Coronary artery (tissue), 2 donors: ENCODE results near the gene DTL.
A peak's percentile ranks its signal among the peaks of the same experiment; 100 is the strongest.
"Not testable (repeated sequence)": the region's sequence is repeated elsewhere in the genome, so short reads cannot be mapped to it uniquely, and the experiment has no call there.

Experiments
- DNase-seq: peaks from one replicate; pipeline ENCODE4 v3.0.0-alpha.2; 2017; ENCODE audit warnings: low spot score
- H3K27ac ChIP-seq, 2 donors: fragments of 200-600 bp; sonication (generic); one replicate each; pipeline ENCODE4 v1.5.1; 2016 to 2019
- H3K4me3 ChIP-seq: fragments of 200-600 bp; sonication (generic); 2 replicates; pipeline ENCODE4 v1.5.1; 2016; ENCODE audit warnings: mild to moderate bottlenecking, moderate library complexity
- TF ChIP-seq, protein P1 (sequence below): fragments of 200-600 bp; sonication (generic); IDR thresholded peaks from one replicate; pipeline ENCODE4 v1.5.1; 2019; ENCODE audit warnings: antibody characterized with exemption

The DTL gene, protein sequence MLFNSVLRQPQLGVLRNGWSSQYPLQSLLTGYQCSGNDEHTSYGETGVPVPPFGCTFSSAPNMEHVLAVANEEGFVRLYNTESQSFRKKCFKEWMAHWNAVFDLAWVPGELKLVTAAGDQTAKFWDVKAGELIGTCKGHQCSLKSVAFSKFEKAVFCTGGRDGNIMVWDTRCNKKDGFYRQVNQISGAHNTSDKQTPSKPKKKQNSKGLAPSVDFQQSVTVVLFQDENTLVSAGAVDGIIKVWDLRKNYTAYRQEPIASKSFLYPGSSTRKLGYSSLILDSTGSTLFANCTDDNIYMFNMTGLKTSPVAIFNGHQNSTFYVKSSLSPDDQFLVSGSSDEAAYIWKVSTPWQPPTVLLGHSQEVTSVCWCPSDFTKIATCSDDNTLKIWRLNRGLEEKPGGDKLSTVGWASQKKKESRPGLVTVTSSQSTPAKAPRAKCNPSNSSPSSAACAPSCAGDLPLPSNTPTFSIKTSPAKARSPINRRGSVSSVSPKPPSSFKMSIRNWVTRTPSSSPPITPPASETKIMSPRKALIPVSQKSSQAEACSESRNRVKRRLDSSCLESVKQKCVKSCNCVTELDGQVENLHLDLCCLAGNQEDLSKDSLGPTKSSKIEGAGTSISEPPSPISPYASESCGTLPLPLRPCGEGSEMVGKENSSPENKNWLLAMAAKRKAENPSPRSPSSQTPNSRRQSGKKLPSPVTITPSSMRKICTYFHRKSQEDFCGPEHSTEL

GRCh38 chr1:212035123-212035834 is at the start of gene DTL, which contains the start of gene INTS7:
Gene DTL, plus strand, starts transcription at chr1:212035748. Its CDS starts 143 bp downstream, at chr1:212035891.
Gene INTS7, minus strand, starts transcription at chr1:212035557. Its CDS starts 120 bp downstream, at chr1:212035437.
- peak within 1 kb of the TSS; percentile 79 for H3K4me3 ChIP-seq
- peak within 1 kb of the TSS; percentile 72 to 91 for H3K27ac ChIP-seq
- DNase-seq: peak; percentile 99
- TF ChIP-seq, protein P1, sequence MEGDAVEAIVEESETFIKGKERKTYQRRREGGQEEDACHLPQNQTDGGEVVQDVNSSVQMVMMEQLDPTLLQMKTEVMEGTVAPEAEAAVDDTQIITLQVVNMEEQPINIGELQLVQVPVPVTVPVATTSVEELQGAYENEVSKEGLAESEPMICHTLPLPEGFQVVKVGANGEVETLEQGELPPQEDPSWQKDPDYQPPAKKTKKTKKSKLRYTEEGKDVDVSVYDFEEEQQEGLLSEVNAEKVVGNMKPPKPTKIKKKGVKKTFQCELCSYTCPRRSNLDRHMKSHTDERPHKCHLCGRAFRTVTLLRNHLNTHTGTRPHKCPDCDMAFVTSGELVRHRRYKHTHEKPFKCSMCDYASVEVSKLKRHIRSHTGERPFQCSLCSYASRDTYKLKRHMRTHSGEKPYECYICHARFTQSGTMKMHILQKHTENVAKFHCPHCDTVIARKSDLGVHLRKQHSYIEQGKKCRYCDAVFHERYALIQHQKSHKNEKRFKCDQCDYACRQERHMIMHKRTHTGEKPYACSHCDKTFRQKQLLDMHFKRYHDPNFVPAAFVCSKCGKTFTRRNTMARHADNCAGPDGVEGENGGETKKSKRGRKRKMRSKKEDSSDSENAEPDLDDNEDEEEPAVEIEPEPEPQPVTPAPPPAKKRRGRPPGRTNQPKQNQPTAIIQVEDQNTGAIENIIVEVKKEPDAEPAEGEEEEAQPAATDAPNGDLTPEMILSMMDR: peak; percentile 73

- H3K4me3 ChIP-seq: no peak overlapping the region
- no peak for DNase-seq
- TF ChIP-seq, protein P1: no peak
- no peak overlapping the region for H3K27ac ChIP-seq
These were observed 48.8 kb upstream of the DTL start for GRCh38 chr1:211986628-211987254.

- Histone ChIP-seq H3K4me3 (no peak overlapping the region), H3K27ac (no peak overlapping the region)
- TF ChIP-seq, protein P1: no peak
- DNase-seq: no peak
These were observed 43.9 kb upstream of the DTL start for GRCh38 chr1:211991695-211992094.

DNA sequence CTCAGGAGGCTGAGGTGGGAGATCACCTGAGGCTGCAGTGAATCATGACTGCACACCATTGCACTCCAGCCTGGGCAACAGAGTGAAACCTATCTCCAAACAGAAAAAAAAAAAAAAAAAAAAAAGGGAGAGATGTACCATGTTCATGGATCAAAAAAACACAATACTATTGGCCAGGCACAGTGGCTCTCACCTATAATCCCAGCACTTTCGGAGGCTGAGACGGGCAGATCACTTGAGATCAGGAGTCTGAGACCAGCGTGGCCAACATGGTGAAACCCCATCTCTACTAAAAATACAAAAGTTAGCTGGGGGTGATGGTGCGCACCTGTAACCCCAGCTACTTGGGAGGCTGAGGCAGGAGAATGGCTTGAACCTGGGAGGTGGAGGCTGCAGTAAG is 38.1 kb upstream of the DTL start:
- H3K27ac ChIP-seq, H3K4me3 ChIP-seq, DNase-seq: not testable (repeated sequence)

DNA sequence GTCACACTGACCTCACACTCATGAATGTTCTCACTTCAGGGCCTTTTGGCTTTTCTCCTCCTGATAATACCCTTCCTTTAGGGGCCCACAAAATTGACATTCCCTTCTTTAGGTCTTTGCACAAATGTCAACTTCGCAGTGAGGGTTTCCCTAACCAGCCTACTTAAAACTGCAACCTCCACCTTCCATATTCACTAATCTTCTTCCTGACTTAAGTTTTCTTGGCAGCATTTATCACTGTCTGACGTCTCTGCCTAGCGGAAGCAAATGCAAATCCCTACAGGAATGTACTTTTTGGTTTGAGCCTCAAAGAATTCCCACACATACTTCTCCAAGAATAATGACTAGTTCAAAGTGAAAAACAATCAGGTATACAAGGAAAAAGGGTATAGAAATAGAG is 33.0 kb upstream of the DTL start:
- TF ChIP-seq, protein P1: no peak
- DNase-seq: no peak
- no peak overlapping the region for H3K27ac ChIP-seq
- no peak overlapping the region for H3K4me3 ChIP-seq

GRCh38 chr1:212004895-212005608 is 30.5 kb upstream of the DTL start:
- no peak overlapping the region for H3K4me3 ChIP-seq
- TF ChIP-seq, protein P1: no peak
- no peak for DNase-seq
- H3K27ac ChIP-seq: no peak overlapping the region
